Gastrocnemius medialis (tissue), 4 donors: ENCODE results near the gene PCDH9. TPM values are rescaled to one million over a fixed set of nuclear protein-coding genes. Genes with fewer than 3 reads are reported as not detected.

Experiments
- ATAC-seq, 2 donors: fragments of 150-250 bp; one replicate each; pipeline ENCODE4 v1.9.1; 2016
- DNase-seq, 2 donors: peaks; one replicate each; pipeline ENCODE4 v3.0.0-alpha.2; 2019
- H3K27ac ChIP-seq, 4 donors: fragments of 200-600 bp; sonication (generic); 1 replicate in 1 of 4; 2 replicates in 3 of 4; pipeline ENCODE4 v1.5.1; 2016 to 2018; ENCODE audit warnings: mild to moderate bottlenecking in 2 of 4, moderate library complexity in 1 of 4
- H3K27me3 ChIP-seq, 3 donors: fragments of 200-600 bp; sonication (generic) in 2 of 3; 1 replicate in 1 of 3; 2 replicates in 2 of 3; pipeline versions ENCODE4 v1.5.1 to v1.6.0; 2016 to 2019; ENCODE audit warnings: mild to moderate bottlenecking in 1 of 3, moderate library complexity in 1 of 3
- H3K36me3 ChIP-seq, 2 donors: fragments of 200-600 bp; sonication (generic) in 1 of 2; one replicate each; pipeline ENCODE4 v1.5.1; 2017 to 2018
- H3K4me1 ChIP-seq, 2 donors: fragments of 200-600 bp; sonication (generic) in 1 of 2; one replicate each; pipeline ENCODE4 v1.5.1; 2016 to 2017; ENCODE audit warnings: mild to moderate bottlenecking in 2 of 2
- H3K4me3 ChIP-seq, 4 donors: fragments of 200-600 bp; sonication (generic) in 3 of 4; 1 replicate in 1 of 4; 2 replicates in 3 of 4; pipeline ENCODE4 v1.5.1; 2016 to 2019; ENCODE audit warnings: mild to moderate bottlenecking in 2 of 4
- H3K9me3 ChIP-seq, 3 donors: fragments of 200-600 bp; sonication (generic) in 2 of 3; 1 replicate in 1 of 3; 2 replicates in 2 of 3; pipeline ENCODE4 v1.5.1; 2016 to 2019
- POLR2A ChIP-seq, 2 donors: fragments of 450-650 bp; IDR thresholded peaks; one replicate each; pipeline ENCODE4 v1.6.1; 2017; ENCODE audit warnings: antibody characterized with exemption in 2 of 2, mild to moderate bottlenecking in 2 of 2, moderate library complexity in 2 of 2
- in situ Hi-C, 4 donors: fragments of 200-750 bp; cut with MboI; loops; one replicate each; pipeline versions ENCODE4 v1.15.0 to v1.8.0; 2017; ENCODE audit warnings: low sequenced_read_pairs in 4 of 4
- intact Hi-C: fragments of 100-400 bp; cut with DNase I; formaldehyde crosslinking; loops from one replicate; pipeline ENCODE4 v1.15.1; 2023; ENCODE audit warnings: low total_unique reads
- total RNA-seq, 4 donors: library from RNA; depleted of rRNA; stranded (reverse); fragments of >200 nt; gene quantifications; one replicate each; pipeline versions ENCODE4 v1.1.0 to v1.2.3, GENCODE V29; 2016
- TF ChIP-seq, protein P1 (sequence below), 5 experiments: fragments of 450-650 bp in 3 of 5; fragments of 200-600 bp in 2 of 5; sonication (generic) in 2 of 5; IDR thresholded peaks in 4 of 5; conservative IDR thresholded peaks in 1 of 5; 1 replicate in 4 of 5; 2 replicates in 1 of 5; pipeline ENCODE4 v1.5.1; 2016 to 2019; ENCODE audit warnings: antibody characterized with exemption in 5 of 5, mild to moderate bottlenecking in 3 of 5, moderate library complexity in 3 of 5

PCDH9 gene
- total RNA-seq, 4 donors from 2014 or later = 1.4 to 2.1 (median 1.9) TPM

DNA sequence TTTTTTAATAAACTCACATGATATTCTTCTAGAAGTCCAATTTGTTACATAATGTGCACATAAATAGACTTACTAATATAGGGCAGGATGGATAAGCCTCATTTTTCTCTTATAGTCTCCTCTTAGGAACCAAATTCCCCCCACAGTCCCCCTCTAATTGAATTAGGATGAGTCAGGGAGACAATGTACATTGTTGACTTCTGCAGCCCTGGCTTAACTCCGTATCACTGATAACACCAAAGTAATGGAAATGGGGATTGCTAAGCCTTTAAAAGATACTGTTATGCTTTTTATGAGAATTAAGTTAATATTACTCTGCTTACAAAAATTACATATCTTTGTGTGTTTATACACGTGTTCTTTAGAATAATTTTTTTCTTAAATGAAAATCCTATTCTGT lies 5.1 kb upstream of the PCDH9 start:
- in situ Hi-C loops = no loop called here
- peak overlapping the region in 1 of 4 donors; percentile 6 for H3K4me3 ChIP-seq

DNA sequence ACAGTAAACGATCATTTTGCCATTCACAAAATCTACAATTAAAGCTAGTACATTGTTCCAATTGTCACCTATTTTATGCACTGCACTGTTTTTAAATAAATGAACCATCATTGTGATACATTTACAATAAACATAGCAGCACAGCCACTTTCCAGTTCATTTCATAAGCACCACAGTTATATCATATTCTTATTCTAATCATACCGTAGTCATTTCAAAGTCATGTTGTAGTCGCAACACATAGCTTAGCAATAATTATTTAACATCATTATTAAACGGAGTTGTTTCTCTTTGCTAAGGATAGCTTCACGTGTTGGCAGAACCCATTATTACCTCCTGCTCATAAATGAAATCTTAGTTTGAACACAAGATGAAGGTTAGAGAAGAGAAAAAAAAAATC lies 2.2 kb upstream of the PCDH9 start:
- in situ Hi-C loops (no loop called here), intact Hi-C loops (loop anchor here (10.0 kb wide), 1 partner anchor 608 kb away; no protein-coding TSS in a partner anchor)
- Histone ChIP-seq H3K4me1 (peaks cover 3 to 9% of the 10 kb centered on the region in 2 donors), H3K27ac (peak overlapping the region; percentile 82 to 87 (median 85)), H3K36me3 (no peaks in the 10 kb centered on the region), H3K27me3 (no peaks in the 10 kb centered on the region), H3K9me3 (no peaks in the 10 kb centered on the region), H3K4me3 (peak overlapping the region; percentile 5 to 84 (median 46))
- TF ChIP-seq POLR2A (IDR thresholded peaks at IDR 0.05) = no peak
- TF ChIP-seq, protein P1, sequence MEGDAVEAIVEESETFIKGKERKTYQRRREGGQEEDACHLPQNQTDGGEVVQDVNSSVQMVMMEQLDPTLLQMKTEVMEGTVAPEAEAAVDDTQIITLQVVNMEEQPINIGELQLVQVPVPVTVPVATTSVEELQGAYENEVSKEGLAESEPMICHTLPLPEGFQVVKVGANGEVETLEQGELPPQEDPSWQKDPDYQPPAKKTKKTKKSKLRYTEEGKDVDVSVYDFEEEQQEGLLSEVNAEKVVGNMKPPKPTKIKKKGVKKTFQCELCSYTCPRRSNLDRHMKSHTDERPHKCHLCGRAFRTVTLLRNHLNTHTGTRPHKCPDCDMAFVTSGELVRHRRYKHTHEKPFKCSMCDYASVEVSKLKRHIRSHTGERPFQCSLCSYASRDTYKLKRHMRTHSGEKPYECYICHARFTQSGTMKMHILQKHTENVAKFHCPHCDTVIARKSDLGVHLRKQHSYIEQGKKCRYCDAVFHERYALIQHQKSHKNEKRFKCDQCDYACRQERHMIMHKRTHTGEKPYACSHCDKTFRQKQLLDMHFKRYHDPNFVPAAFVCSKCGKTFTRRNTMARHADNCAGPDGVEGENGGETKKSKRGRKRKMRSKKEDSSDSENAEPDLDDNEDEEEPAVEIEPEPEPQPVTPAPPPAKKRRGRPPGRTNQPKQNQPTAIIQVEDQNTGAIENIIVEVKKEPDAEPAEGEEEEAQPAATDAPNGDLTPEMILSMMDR (IDR thresholded peaks at IDR 0.05 in 4 of 5, conservative IDR thresholded peaks at IDR 0.05 in 1 of 5) = no peak
- ATAC-seq (no peak), DNase-seq (no peak)

More for the DNA sequence above, 5.1 kb upstream of the PCDH9 start:
- DNase-seq (no peak), ATAC-seq (no peak)
- Histone ChIP-seq H3K27me3 (no peaks in the 10 kb centered on the region), H3K4me1 (peaks cover 0 to 6% of the 10 kb centered on the region in 2 donors), H3K9me3 (no peaks in the 10 kb centered on the region), H3K27ac (peak overlapping the region; percentile 82 to 87 (median 85)), H3K36me3 (no peaks in the 10 kb centered on the region)
- intact Hi-C loops = loop anchor here (10.0 kb wide), 1 partner anchor 610 kb away; no protein-coding TSS in a partner anchor
- TF ChIP-seq POLR2A (IDR thresholded peaks at IDR 0.05) = no peak
- TF ChIP-seq, protein P1 (IDR thresholded peaks at IDR 0.05 in 4 of 5, conservative IDR thresholded peaks at IDR 0.05 in 1 of 5) = no peak

GRCh38 chr13:67231289-67232000 lies 1.3 kb upstream of the PCDH9 start:
- no peak for ATAC-seq
- H3K9me3 ChIP-seq = no peaks in the 10 kb centered on the region
- peak overlapping the region; percentile 82 to 87 (median 85) for H3K27ac ChIP-seq
- no peaks in the 10 kb centered on the region for H3K36me3 ChIP-seq
- intact Hi-C loops = loop anchor here (10.0 kb wide), 1 partner anchor 607 kb away; no protein-coding TSS in a partner anchor
- DNase-seq = no peak
- H3K4me3 ChIP-seq = peak overlapping the region; percentile 76 to 88 (median 83)
- H3K27me3 ChIP-seq = no peaks in the 10 kb centered on the region
- TF ChIP-seq POLR2A (IDR thresholded peaks at IDR 0.05) = no peak
- TF ChIP-seq, protein P1 (IDR thresholded peaks at IDR 0.05 in 4 of 5, conservative IDR thresholded peaks at IDR 0.05 in 1 of 5) = no peak
- peaks cover 3 to 9% of the 10 kb centered on the region in 2 donors for H3K4me1 ChIP-seq
- in situ Hi-C loops = no loop called here

DNA sequence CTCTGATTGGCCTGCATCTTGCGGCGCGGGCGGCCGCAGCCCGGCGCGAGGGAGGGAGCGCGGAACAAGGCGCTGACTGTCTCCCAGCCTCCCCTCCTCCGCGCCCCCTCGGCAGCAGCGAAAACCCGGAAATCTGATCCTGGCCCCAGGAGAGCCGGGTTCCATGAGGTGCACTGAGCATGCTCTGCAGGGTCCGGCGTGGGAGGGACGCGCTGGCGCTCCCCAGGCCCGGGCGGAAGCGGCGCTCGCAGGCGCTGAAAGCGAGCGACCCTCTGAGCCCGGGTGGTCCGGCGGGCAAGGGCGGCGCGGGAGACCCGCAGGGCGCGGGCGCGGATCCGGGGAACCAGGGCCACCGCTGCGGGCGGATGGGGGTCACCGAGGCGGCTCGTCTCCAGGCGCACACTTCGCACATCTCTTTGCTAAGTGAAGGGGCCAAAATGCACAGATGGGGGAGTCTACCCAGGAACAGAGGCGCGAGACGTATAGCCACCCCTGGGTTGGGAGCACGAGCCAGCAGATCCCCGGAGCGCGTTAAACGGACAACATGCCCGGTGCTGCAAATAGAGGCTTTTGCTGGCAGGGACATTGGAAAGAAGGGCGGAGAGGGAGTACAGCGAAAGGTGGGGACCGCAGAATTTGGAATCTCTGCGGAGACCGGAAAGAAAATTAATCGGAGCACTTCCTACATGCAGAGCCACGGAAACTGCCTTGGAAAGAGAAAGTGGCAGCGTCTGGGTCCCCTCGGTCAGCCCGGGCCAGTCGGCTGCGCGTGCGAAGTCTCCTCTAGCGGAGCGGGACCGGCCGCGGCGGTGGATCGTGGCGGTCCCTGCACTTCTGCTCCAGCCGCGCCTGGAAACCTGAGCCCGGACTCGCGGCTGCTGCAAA lies 510 bp upstream of the PCDH9 start:
- DNase-seq = peak; percentile 85 to 90
- peaks cover 3 to 9% of the 10 kb centered on the region in 2 donors for H3K4me1 ChIP-seq
- in situ Hi-C loops = no loop called here
- peak overlapping the region; percentile 82 to 87 (median 85) for H3K27ac ChIP-seq
- peak; percentile 48 to 60 for TF ChIP-seq POLR2A (IDR thresholded peaks at IDR 0.05)
- TF ChIP-seq, protein P1 (IDR thresholded peaks at IDR 0.05 in 4 of 5, conservative IDR thresholded peaks at IDR 0.05 in 1 of 5) = no peak
- ATAC-seq = peak; percentile 86 to 91
- intact Hi-C loops = loop anchor here (10.0 kb wide), 1 partner anchor 606 kb away; no protein-coding TSS in a partner anchor
- no peaks in the 10 kb centered on the region for H3K36me3 ChIP-seq
- H3K4me3 ChIP-seq = peak overlapping the region; percentile 76 to 88 (median 83)
- H3K27me3 ChIP-seq = no peaks in the 10 kb centered on the region
- H3K9me3 ChIP-seq = no peaks in the 10 kb centered on the region
